ENCODE measurements around the gene LFNG. TPM values are rescaled to one million over a fixed set of nuclear protein-coding genes. Genes with fewer than 3 reads are reported as not detected.

Gene LFNG
- total and polyA plus RNA-seq, 9 of the 15 experiments (the other 6 are each of a cell fraction or from before 2014, with no cell fraction given) = 0.03 to 0.89 (median 0.25) TPM; not detected in 1

DNA sequence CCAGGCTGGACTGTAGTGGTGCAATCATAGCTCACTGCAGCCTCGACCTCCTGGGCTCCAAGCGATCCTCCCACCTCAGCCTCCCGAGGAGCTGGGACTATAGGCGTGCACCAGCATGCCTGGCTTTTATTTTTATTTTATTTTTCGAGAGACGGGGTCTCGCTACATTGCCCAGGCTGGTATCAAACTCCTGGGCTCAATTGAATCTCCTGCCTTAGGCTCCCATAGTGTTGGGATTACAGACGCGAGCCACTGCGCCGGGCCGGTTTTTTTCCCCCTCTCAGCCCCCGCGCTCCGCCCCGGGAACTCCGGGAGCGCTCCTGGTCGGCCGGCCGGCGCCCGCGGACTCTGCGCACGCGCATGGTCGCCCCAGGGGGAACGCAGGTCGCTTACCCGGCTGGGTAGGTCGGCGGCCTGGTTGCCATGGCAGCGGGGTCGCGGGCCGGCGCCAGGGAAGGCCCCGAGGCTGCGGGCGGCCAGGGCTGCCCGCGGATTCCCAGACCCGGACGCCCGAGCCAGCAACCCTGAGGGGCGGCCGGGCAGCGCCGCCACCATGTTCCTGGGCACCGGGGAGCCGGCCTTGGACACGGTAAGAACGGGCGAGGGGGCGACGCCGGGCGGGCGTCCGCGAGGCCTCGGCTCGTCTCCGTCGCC is 39.2 kb downstream of the LFNG start, which contains the start of gene IQCE (continued):
- TF ChIP-seq, protein P1, sequence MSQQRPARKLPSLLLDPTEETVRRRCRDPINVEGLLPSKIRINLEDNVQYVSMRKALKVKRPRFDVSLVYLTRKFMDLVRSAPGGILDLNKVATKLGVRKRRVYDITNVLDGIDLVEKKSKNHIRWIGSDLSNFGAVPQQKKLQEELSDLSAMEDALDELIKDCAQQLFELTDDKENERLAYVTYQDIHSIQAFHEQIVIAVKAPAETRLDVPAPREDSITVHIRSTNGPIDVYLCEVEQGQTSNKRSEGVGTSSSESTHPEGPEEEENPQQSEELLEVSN (IDR thresholded peaks at IDR 0.05; ENCODE audit: borderline replicate concordance in 1 of 2, extremely low read depth in 1 of 2, insufficient read depth in 1 of 2, insufficient read length in 1 of 2, low read depth in 1 of 2, low read length in 1 of 2, poor library complexity in 1 of 2, severe bottlenecking in 1 of 2) = peak in 1 of 2 experiments; percentile 60
- TF ChIP-seq SMAD4 (CRISPR knock-in tag; conservative IDR thresholded peaks at IDR 0.05) (0 out of 2 replicates have a peak, but pooled peaks have one; percentile 15), BMI1 (IDR thresholded peaks at IDR 0.05; ENCODE audit: low read length) (peak; percentile 82), PHB2 (IDR thresholded peaks at IDR 0.05; ENCODE audit: low read depth) (no peak), ZNF23 (CRISPR knock-in tag; IDR thresholded peaks at IDR 0.05) (no peak), ZNF384 (IDR thresholded peaks at IDR 0.05; ENCODE audit: low read depth, low read length) (peak; percentile 75)
- TF ChIP-seq, protein P2, sequence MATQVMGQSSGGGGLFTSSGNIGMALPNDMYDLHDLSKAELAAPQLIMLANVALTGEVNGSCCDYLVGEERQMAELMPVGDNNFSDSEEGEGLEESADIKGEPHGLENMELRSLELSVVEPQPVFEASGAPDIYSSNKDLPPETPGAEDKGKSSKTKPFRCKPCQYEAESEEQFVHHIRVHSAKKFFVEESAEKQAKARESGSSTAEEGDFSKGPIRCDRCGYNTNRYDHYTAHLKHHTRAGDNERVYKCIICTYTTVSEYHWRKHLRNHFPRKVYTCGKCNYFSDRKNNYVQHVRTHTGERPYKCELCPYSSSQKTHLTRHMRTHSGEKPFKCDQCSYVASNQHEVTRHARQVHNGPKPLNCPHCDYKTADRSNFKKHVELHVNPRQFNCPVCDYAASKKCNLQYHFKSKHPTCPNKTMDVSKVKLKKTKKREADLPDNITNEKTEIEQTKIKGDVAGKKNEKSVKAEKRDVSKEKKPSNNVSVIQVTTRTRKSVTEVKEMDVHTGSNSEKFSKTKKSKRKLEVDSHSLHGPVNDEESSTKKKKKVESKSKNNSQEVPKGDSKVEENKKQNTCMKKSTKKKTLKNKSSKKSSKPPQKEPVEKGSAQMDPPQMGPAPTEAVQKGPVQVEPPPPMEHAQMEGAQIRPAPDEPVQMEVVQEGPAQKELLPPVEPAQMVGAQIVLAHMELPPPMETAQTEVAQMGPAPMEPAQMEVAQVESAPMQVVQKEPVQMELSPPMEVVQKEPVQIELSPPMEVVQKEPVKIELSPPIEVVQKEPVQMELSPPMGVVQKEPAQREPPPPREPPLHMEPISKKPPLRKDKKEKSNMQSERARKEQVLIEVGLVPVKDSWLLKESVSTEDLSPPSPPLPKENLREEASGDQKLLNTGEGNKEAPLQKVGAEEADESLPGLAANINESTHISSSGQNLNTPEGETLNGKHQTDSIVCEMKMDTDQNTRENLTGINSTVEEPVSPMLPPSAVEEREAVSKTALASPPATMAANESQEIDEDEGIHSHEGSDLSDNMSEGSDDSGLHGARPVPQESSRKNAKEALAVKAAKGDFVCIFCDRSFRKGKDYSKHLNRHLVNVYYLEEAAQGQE (IDR thresholded peaks at IDR 0.05; ENCODE audit: borderline replicate concordance) = 0 out of 2 replicates have a peak, but pooled peaks have one; percentile 16
- TF ChIP-seq, protein P2 (CRISPR knock-in tag; IDR thresholded peaks at IDR 0.05; ENCODE audit: low read depth) = no peak; the same call in 1 of the 2 replicates
- TF ChIP-seq, protein P3, sequence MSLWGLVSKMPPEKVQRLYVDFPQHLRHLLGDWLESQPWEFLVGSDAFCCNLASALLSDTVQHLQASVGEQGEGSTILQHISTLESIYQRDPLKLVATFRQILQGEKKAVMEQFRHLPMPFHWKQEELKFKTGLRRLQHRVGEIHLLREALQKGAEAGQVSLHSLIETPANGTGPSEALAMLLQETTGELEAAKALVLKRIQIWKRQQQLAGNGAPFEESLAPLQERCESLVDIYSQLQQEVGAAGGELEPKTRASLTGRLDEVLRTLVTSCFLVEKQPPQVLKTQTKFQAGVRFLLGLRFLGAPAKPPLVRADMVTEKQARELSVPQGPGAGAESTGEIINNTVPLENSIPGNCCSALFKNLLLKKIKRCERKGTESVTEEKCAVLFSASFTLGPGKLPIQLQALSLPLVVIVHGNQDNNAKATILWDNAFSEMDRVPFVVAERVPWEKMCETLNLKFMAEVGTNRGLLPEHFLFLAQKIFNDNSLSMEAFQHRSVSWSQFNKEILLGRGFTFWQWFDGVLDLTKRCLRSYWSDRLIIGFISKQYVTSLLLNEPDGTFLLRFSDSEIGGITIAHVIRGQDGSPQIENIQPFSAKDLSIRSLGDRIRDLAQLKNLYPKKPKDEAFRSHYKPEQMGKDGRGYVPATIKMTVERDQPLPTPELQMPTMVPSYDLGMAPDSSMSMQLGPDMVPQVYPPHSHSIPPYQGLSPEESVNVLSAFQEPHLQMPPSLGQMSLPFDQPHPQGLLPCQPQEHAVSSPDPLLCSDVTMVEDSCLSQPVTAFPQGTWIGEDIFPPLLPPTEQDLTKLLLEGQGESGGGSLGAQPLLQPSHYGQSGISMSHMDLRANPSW (CRISPR knock-in tag; IDR thresholded peaks at IDR 0.05) = 0 out of 2 replicates have a peak, but pooled peaks have one; percentile 45
- TF ChIP-seq, protein P4, sequence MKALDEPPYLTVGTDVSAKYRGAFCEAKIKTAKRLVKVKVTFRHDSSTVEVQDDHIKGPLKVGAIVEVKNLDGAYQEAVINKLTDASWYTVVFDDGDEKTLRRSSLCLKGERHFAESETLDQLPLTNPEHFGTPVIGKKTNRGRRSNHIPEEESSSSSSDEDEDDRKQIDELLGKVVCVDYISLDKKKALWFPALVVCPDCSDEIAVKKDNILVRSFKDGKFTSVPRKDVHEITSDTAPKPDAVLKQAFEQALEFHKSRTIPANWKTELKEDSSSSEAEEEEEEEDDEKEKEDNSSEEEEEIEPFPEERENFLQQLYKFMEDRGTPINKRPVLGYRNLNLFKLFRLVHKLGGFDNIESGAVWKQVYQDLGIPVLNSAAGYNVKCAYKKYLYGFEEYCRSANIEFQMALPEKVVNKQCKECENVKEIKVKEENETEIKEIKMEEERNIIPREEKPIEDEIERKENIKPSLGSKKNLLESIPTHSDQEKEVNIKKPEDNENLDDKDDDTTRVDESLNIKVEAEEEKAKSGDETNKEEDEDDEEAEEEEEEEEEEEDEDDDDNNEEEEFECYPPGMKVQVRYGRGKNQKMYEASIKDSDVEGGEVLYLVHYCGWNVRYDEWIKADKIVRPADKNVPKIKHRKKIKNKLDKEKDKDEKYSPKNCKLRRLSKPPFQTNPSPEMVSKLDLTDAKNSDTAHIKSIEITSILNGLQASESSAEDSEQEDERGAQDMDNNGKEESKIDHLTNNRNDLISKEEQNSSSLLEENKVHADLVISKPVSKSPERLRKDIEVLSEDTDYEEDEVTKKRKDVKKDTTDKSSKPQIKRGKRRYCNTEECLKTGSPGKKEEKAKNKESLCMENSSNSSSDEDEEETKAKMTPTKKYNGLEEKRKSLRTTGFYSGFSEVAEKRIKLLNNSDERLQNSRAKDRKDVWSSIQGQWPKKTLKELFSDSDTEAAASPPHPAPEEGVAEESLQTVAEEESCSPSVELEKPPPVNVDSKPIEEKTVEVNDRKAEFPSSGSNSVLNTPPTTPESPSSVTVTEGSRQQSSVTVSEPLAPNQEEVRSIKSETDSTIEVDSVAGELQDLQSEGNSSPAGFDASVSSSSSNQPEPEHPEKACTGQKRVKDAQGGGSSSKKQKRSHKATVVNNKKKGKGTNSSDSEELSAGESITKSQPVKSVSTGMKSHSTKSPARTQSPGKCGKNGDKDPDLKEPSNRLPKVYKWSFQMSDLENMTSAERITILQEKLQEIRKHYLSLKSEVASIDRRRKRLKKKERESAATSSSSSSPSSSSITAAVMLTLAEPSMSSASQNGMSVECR (CRISPR knock-in tag; IDR thresholded peaks at IDR 0.05) = 0 out of 2 replicates have a peak, but pooled peaks have one; percentile 5
